OCI-LY7 (cell line): Measurements from ENCODE around the gene PCDHB14. TPM values are rescaled to one million over a fixed set of nuclear protein-coding genes. Genes with fewer than 3 reads are reported as not detected.
"Not testable (repeated sequence)": the region's sequence is repeated elsewhere in the genome, so short reads cannot be mapped to it uniquely, and the experiment has no call there.

Experiments used
- BruUV-seq: library from RNA; stranded (reverse); fragments of 400-500 nt; replicated peaks from 2 replicates; lab custom pipeline; 2021; lab: Mats Ljungman, UMichigan
- CTCF ChIA-PET: fragments of 300-600 bp; sonication (Branson Sonifier 250); formaldehyde crosslinking; loops from one replicate; lab custom pipeline; 2022; ENCODE audit warnings: antibody characterized with exemption; ENCODE audit not compliant: unreplicated experiment; lab: Charles Lee
- POLR2A ChIA-PET: fragments of 300-600 bp; sonication (Branson Sonifier 250); formaldehyde crosslinking; loops from one replicate; lab custom pipeline; 2022; ENCODE audit warnings: antibody characterized with exemption; lab: Charles Lee
- DNase-seq: peaks from one replicate; pipeline ENCODE4 v3.0.0-alpha.2; 2015; ENCODE audit warnings: low spot score
- H2AFZ ChIP-seq: fragments of 200-600 bp; sonication (generic), shearing (Covaris generic); 2 replicates; pipeline ENCODE4 v1.6.1; 2014; ENCODE audit warnings: mild to moderate bottlenecking, antibody characterized with exemption, low read length, moderate library complexity
- H3K27ac ChIP-seq: fragments of 200-600 bp; sonication (generic); 2 replicates; pipeline ENCODE4 v1.5.1; 2014; ENCODE audit warnings: mixed run types, low read depth, mild to moderate bottlenecking, moderate library complexity, low read length, inconsistent platforms; ENCODE audit not compliant: poor library complexity, severe bottlenecking
- H3K36me3 ChIP-seq: fragments of 200-600 bp; sonication (generic); 2 replicates; pipeline ENCODE4 v1.6.1; 2014; ENCODE audit warnings: mild to moderate bottlenecking, antibody characterized with exemption, low read length, moderate library complexity, mixed read lengths; ENCODE audit not compliant: insufficient read depth
- H3K4me1 ChIP-seq: fragments of 200-600 bp; sonication (generic); 2 replicates; pipeline ENCODE4 v1.5.1; 2014; ENCODE audit warnings: mild to moderate bottlenecking, low read length; ENCODE audit not compliant: insufficient read depth, poor library complexity, severe bottlenecking
- H3K4me2 ChIP-seq: fragments of 200-600 bp; sonication (generic); 2 replicates; pipeline ENCODE4 v1.6.1; 2014; ENCODE audit warnings: mild to moderate bottlenecking, low read length
- H3K4me3 ChIP-seq: fragments of 200-600 bp; sonication (generic); 2 replicates; pipeline ENCODE4 v1.5.1; 2014; ENCODE audit warnings: mild to moderate bottlenecking, low read depth, low read length; ENCODE audit not compliant: poor library complexity, severe bottlenecking
- H3K79me2 ChIP-seq: fragments of 200-600 bp; sonication (generic); 2 replicates; pipeline ENCODE4 v1.6.1; 2016; ENCODE audit warnings: low read depth, mild to moderate bottlenecking, low read length, moderate library complexity, mixed read lengths; ENCODE audit not compliant: insufficient read depth
- H3K9me2 ChIP-seq: fragments of 200-600 bp; sonication (generic); 2 replicates; pipeline ENCODE4 v1.6.1; 2016; ENCODE audit warnings: mild to moderate bottlenecking, low read length, mixed read lengths; ENCODE audit not compliant: insufficient read depth
- H3K9me3 ChIP-seq: fragments of 200-600 bp; sonication (generic); 2 replicates; pipeline ENCODE4 v1.6.1; 2014; ENCODE audit warnings: mild to moderate bottlenecking, mixed run types, low read length, mixed read lengths
- H4K20me1 ChIP-seq: fragments of 200-600 bp; sonication (generic); 2 replicates; pipeline ENCODE4 v1.6.1; 2014; ENCODE audit warnings: mild to moderate bottlenecking, antibody characterized with exemption, low read length, moderate library complexity, mixed read lengths; ENCODE audit not compliant: insufficient read depth
- CTCF ChIP-seq: fragments of 200-600 bp; sonication (generic); conservative IDR thresholded peaks from 2 replicates; pipeline ENCODE4 v1.5.1; 2014; ENCODE audit warnings: mild to moderate bottlenecking, antibody characterized with exemption, low read length, moderate library complexity, mixed read lengths
- intact Hi-C: fragments of 100-400 bp; cut with micrococcal nuclease; formaldehyde crosslinking; loops from one replicate; pipeline ENCODE4 v1.10.0; 2022; ENCODE audit not compliant: unreplicated experiment
- total RNA-seq, 2 experiments: library from RNA; depleted of rRNA in 1 of 2; stranded (reverse); fragments of >200 nt in 1 of 2; shearing (Covaris generic) in 1 of 2; gene quantifications; 2 replicates each; pipeline ENCODE4 v1.2.3, GENCODE V29; 2014 to 2022

PCDHB14 gene
- total RNA-seq, 2 experiments from 2014 or later = 0.22 TPM; not detected in 1

- intact Hi-C loops = loop anchor here (10.0 kb wide), 1 partner anchor 351 kb away; no protein-coding TSS in a partner anchor
- POLR2A ChIA-PET, H4K20me1 ChIP-seq, H3K27ac ChIP-seq, H3K9me2 ChIP-seq, CTCF ChIA-PET, H3K4me2 ChIP-seq, BruUV-seq, H3K4me3 ChIP-seq, H2AFZ ChIP-seq, H3K79me2 ChIP-seq, H3K36me3 ChIP-seq, H3K4me1 ChIP-seq, H3K9me3 ChIP-seq: not testable (repeated sequence)
- peak; percentile 56 for TF ChIP-seq CTCF
- DNase-seq = peak; percentile 3
These were observed 9.3 kb upstream of the PCDHB14 start, which contains the start of gene PCDHB13 for GRCh38 chr5:141213656-141214339. PCDHB13 (plus strand) TSS chr5:141213919; CDS start chr5:141214124, 205 bp downstream.

GRCh38 chr5:141214583-141214982, 8.6 kb upstream of the PCDHB14 start:
- BruUV-seq = not testable (repeated sequence)

GRCh38 chr5:141215504-141215903, 7.6 kb upstream of the PCDHB14 start:
- H3K79me2 ChIP-seq, CTCF ChIA-PET, H2AFZ ChIP-seq, BruUV-seq, H3K4me3 ChIP-seq, POLR2A ChIA-PET, H4K20me1 ChIP-seq, H3K4me2 ChIP-seq, H3K4me1 ChIP-seq, H3K27ac ChIP-seq, DNase-seq, H3K36me3 ChIP-seq, H3K9me3 ChIP-seq, H3K9me2 ChIP-seq: not testable (repeated sequence)
- intact Hi-C loops = loop anchor here (10.0 kb wide), 1 partner anchor 349 kb away; no protein-coding TSS in a partner anchor

More at GRCh38 chr5:141214583-141214982, 8.6 kb upstream of the PCDHB14 start:
- H4K20me1 ChIP-seq, CTCF ChIA-PET, DNase-seq, H3K4me2 ChIP-seq, H3K4me3 ChIP-seq, H2AFZ ChIP-seq, H3K27ac ChIP-seq, H3K9me3 ChIP-seq, POLR2A ChIA-PET, H3K79me2 ChIP-seq, H3K36me3 ChIP-seq, H3K9me2 ChIP-seq, H3K4me1 ChIP-seq: not testable (repeated sequence)
- intact Hi-C loops = loop anchor here (10.0 kb wide), 1 partner anchor 350 kb away; no protein-coding TSS in a partner anchor

GRCh38 chr5:141216035-141216434, 7.1 kb upstream of the PCDHB14 start:
- H4K20me1 ChIP-seq, H3K36me3 ChIP-seq, POLR2A ChIA-PET, H3K4me2 ChIP-seq, H3K27ac ChIP-seq, CTCF ChIA-PET, H3K4me3 ChIP-seq, H2AFZ ChIP-seq, BruUV-seq, H3K9me3 ChIP-seq, H3K9me2 ChIP-seq, H3K79me2 ChIP-seq, H3K4me1 ChIP-seq, DNase-seq: not testable (repeated sequence)
- intact Hi-C loops = loop anchor here (10.0 kb wide), 1 partner anchor 349 kb away; no protein-coding TSS in a partner anchor

- BruUV-seq, POLR2A ChIA-PET, intact Hi-C loops: not testable (repeated sequence)
These were observed 1.7 kb downstream of the PCDHB14 start for GRCh38 chr5:141224844-141225243.

GRCh38 chr5:141225421-141225820, 2.3 kb downstream of the PCDHB14 start:
- DNase-seq, BruUV-seq, intact Hi-C loops, H3K4me2 ChIP-seq, H3K27ac ChIP-seq, H3K4me3 ChIP-seq, H2AFZ ChIP-seq, H4K20me1 ChIP-seq, H3K9me2 ChIP-seq, CTCF ChIA-PET, POLR2A ChIA-PET, H3K36me3 ChIP-seq, H3K4me1 ChIP-seq, H3K9me3 ChIP-seq, H3K79me2 ChIP-seq: not testable (repeated sequence)

More at GRCh38 chr5:141224844-141225243, 1.7 kb downstream of the PCDHB14 start:
- H3K79me2 ChIP-seq, H3K36me3 ChIP-seq, H3K27ac ChIP-seq, H3K4me3 ChIP-seq, DNase-seq, H3K9me3 ChIP-seq, H3K4me2 ChIP-seq, H2AFZ ChIP-seq, H3K9me2 ChIP-seq, H4K20me1 ChIP-seq, H3K4me1 ChIP-seq, CTCF ChIA-PET: not testable (repeated sequence)
